H1 (cell line): ENCODE measurements around the gene ST6GALNAC3. TPM values are rescaled to one million over a fixed set of nuclear protein-coding genes. Genes with fewer than 3 reads are reported as not detected.

Source experiments
- CTCF ChIA-PET: fragments of 300-600 bp; sonication (Branson Sonifier 250); formaldehyde crosslinking; loops from one replicate; lab custom pipeline; 2021; ENCODE audit not compliant: partially characterized antibody; lab: Charles Lee
- POLR2A ChIA-PET: fragments of 300-600 bp; sonication (Branson Sonifier 250); formaldehyde crosslinking; loops from one replicate; lab custom pipeline; 2021; ENCODE audit warnings: inconsistent platforms; ENCODE audit not compliant: partially characterized antibody; lab: Charles Lee
- DNase-seq, 2 experiments: peaks; one replicate each; pipeline versions ENCODE4 v3.0.0 to v3.0.0-alpha.2; 2010 to 2022; ENCODE audit warnings: low spot score in 2 of 2, low read depth in 1 of 2, mixed read lengths in 1 of 2
- FAIRE-seq: peaks from 2 replicates; lab custom pipeline; 2011; peaks lifted over from hg19 to GRCh38; lab: Jason Lieb, UNC
- H2AFZ ChIP-seq: 2 replicates; pipeline ENCODE4 v1.8.1; 2012; ENCODE audit warnings: low read length, inconsistent platforms
- H2AK5ac ChIP-seq: 2 replicates; pipeline ENCODE4 v1.6.1; 2013; ENCODE audit warnings: low read depth, low read length
- H2BK120ac ChIP-seq: replicated peaks from 2 replicates; pipeline ENCODE3; 2013; ENCODE audit warnings: low read depth, low read length, inconsistent platforms
- H2BK12ac ChIP-seq: 2 replicates; pipeline ENCODE4 v1.6.1; 2013; ENCODE audit warnings: low read depth, low read length
- H2BK15ac ChIP-seq: 2 replicates; pipeline ENCODE4 v1.6.1; 2013; ENCODE audit warnings: low read length
- H2BK20ac ChIP-seq: 2 replicates; pipeline ENCODE4 v1.6.1; 2013; ENCODE audit warnings: low read length
- H2BK5ac ChIP-seq: 2 replicates; pipeline ENCODE4 v1.6.1; 2013; ENCODE audit warnings: low read depth, low read length
- H3K14ac ChIP-seq: 2 replicates; pipeline ENCODE4 v1.6.1; 2013; ENCODE audit warnings: inconsistent platforms; ENCODE audit not compliant: insufficient read length
- H3K18ac ChIP-seq: 2 replicates; pipeline ENCODE4 v1.6.1; 2013; ENCODE audit warnings: low read length; ENCODE audit errors: extremely low read depth
- H3K23ac ChIP-seq: 2 replicates; pipeline ENCODE4 v1.6.1; 2013; ENCODE audit warnings: inconsistent platforms; ENCODE audit not compliant: insufficient read length
- H3K23me2 ChIP-seq: 2 replicates; pipeline ENCODE4 v1.6.1; 2013; ENCODE audit warnings: low read depth, low read length
- H3K27ac ChIP-seq: 2 replicates; pipeline ENCODE4 v1.6.1; 2011; ENCODE audit warnings: low read depth, low read length, inconsistent platforms
- H3K27me3 ChIP-seq, 4 experiments: replicated peaks in 1 of 4; 1 replicate in 1 of 4; 2 replicates in 3 of 4; pipeline versions ENCODE4 v1.6.1 to v1.8.1; 2011 to 2013; ENCODE audit warnings: low read length in 3 of 4, mild to moderate bottlenecking in 3 of 4, inconsistent platforms in 2 of 4, mixed read lengths in 2 of 4, moderate library complexity in 1 of 4; ENCODE audit not compliant: control insufficient read depth in 3 of 4, insufficient read depth in 3 of 4; ENCODE audit errors: extremely low read depth in 1 of 4
- H3K36me3 ChIP-seq, 4 experiments: 2 replicates each; pipeline versions ENCODE4 v1.6.1 to v1.8.1; 2011 to 2013; ENCODE audit warnings: mild to moderate bottlenecking in 4 of 4, low read length in 3 of 4, moderate library complexity in 2 of 4, control low read depth in 1 of 4, inconsistent platforms in 1 of 4; ENCODE audit not compliant: insufficient read depth in 4 of 4, control insufficient read depth in 2 of 4
- H3K4ac ChIP-seq: replicated peaks from 2 replicates; pipeline ENCODE3; 2013; ENCODE audit warnings: low read length, low read depth, mixed read lengths, inconsistent platforms; ENCODE audit not compliant: insufficient read length
- H3K4me1 ChIP-seq, 4 experiments: replicated peaks in 1 of 4; 1 replicate in 1 of 4; 2 replicates in 3 of 4; pipeline versions ENCODE4 v1.6.1 to v1.8.1; 2011 to 2013; ENCODE audit warnings: low read length in 3 of 4, inconsistent platforms in 2 of 4, mixed read lengths in 1 of 4; ENCODE audit not compliant: insufficient read depth in 4 of 4, control insufficient read depth in 3 of 4
- H3K4me2 ChIP-seq, 2 experiments: 2 replicates each; pipeline versions ENCODE4 v1.6.1 to v1.8.1; 2011 to 2013; ENCODE audit warnings: low read depth in 2 of 2, low read length in 2 of 2, control low read depth in 1 of 2, inconsistent platforms in 1 of 2, mild to moderate bottlenecking in 1 of 2; ENCODE audit not compliant: insufficient read depth in 1 of 2
- H3K4me3 ChIP-seq, 4 experiments: fragments of 200-600, 300-600 bp in 1 of 4; sonication (generic), shearing (Covaris generic), sonication (Bioruptor Twin) in 1 of 4; 2 replicates each; pipeline versions ENCODE4 v1.5.1 to v1.8.1; 2011 to 2016; ENCODE audit warnings: low read length in 4 of 4, low read depth in 3 of 4, control low read depth in 2 of 4, inconsistent platforms in 2 of 4, mild to moderate bottlenecking in 2 of 4, mixed read lengths in 1 of 4, moderate library complexity in 1 of 4; ENCODE audit not compliant: insufficient read depth in 2 of 4; ENCODE audit errors: extremely low read depth in 1 of 4
- H3K56ac ChIP-seq: replicated peaks from 2 replicates; pipeline ENCODE3; 2013; ENCODE audit warnings: low read depth, mild to moderate bottlenecking, mixed read lengths, low read length, inconsistent platforms; ENCODE audit not compliant: insufficient read length
- H3K79me1 ChIP-seq: 2 replicates; pipeline ENCODE4 v1.6.1; 2013; ENCODE audit warnings: low read depth, low read length, control low read depth
- H3K79me2 ChIP-seq, 2 experiments: 2 replicates each; pipeline versions ENCODE4 v1.6.1 to v1.8.1; 2012 to 2013; ENCODE audit warnings: low read length in 2 of 2, mild to moderate bottlenecking in 2 of 2, inconsistent platforms in 1 of 2; ENCODE audit not compliant: insufficient read depth in 2 of 2, control insufficient read depth in 1 of 2
- H3K9ac ChIP-seq, 4 experiments: replicated peaks in 1 of 4; 1 replicate in 1 of 4; 2 replicates in 3 of 4; pipeline versions ENCODE4 v1.6.1 to v1.8.1; 2011 to 2013; ENCODE audit warnings: low read depth in 3 of 4, low read length in 3 of 4, control low read depth in 2 of 4, mild to moderate bottlenecking in 2 of 4, moderate library complexity in 2 of 4, inconsistent platforms in 1 of 4; ENCODE audit errors: extremely low read depth in 1 of 4
- H3K9me3 ChIP-seq, 2 experiments: 2 replicates each; pipeline versions ENCODE4 v1.6.1 to v1.8.1; 2012 to 2013; ENCODE audit warnings: mild to moderate bottlenecking in 2 of 2, moderate library complexity in 2 of 2, control low read depth in 1 of 2, inconsistent platforms in 1 of 2, low read depth in 1 of 2, low read length in 1 of 2, mixed read lengths in 1 of 2; ENCODE audit not compliant: insufficient read depth in 2 of 2
- H4K20me1 ChIP-seq, 2 experiments: replicated peaks in 1 of 2; 2 replicates each; pipeline versions ENCODE3 to v1.8.1; 2011 to 2013; ENCODE audit warnings: inconsistent platforms in 2 of 2, low read length in 2 of 2, mild to moderate bottlenecking in 1 of 2; ENCODE audit not compliant: insufficient read depth in 2 of 2, control insufficient read depth in 1 of 2
- H4K5ac ChIP-seq: 2 replicates; pipeline ENCODE4 v1.6.1; 2013; ENCODE audit warnings: low read length, low read depth, mixed read lengths, inconsistent platforms; ENCODE audit not compliant: insufficient read length
- H4K8ac ChIP-seq: 2 replicates; pipeline ENCODE4 v1.8.0; 2013; ENCODE audit warnings: mild to moderate bottlenecking, moderate library complexity, low read length, inconsistent platforms; ENCODE audit not compliant: insufficient read depth; ENCODE audit errors: extremely low read depth
- H4K91ac ChIP-seq: replicated peaks from 2 replicates; pipeline ENCODE3; 2013; ENCODE audit warnings: low read length, mixed read lengths, inconsistent platforms; ENCODE audit not compliant: insufficient read length
- CBX5 ChIP-seq: fragments of 300-800, 300-1000 bp; sonication (generic); IDR thresholded peaks from 2 replicates; pipeline ENCODE4 v1.7.1; 2016; ENCODE audit warnings: antibody characterized with exemption, low read length, low read depth
- CBX8 ChIP-seq: fragments of 300-800, 300-1000 bp; sonication (generic); IDR thresholded peaks from 2 replicates; pipeline ENCODE4 v1.7.1; 2016; ENCODE audit warnings: low read depth, low read length, borderline replicate concordance
- PHF8 ChIP-seq: fragments of 200-600 bp; sonication (generic); conservative IDR thresholded peaks from 2 replicates; pipeline ENCODE4 v1.7.1; 2012; ENCODE audit warnings: low read depth, mild to moderate bottlenecking, inconsistent platforms, low read length, moderate library complexity
- SP4 ChIP-seq: IDR thresholded peaks from 2 replicates; pipeline ENCODE4 v1.6.1; 2012; ENCODE audit warnings: low read length, inconsistent platforms
- ZNF274 ChIP-seq: IDR thresholded peaks from 2 replicates; pipeline ENCODE4 v1.7.0; 2012; ENCODE audit warnings: low read length, borderline replicate concordance; ENCODE audit errors: extremely low read depth
- WGBS, 2 experiments: shearing (Covaris generic) in 1 of 2; methylation state at CpG; one replicate each; pipeline versions ENCODE4 v1.1.6 to v1.1.7; 2013 to 2015; ENCODE audit warnings: low lambda C conversion rate in 2 of 2, mixed read lengths in 2 of 2, inconsistent platforms in 1 of 2, low coverage in 1 of 2, missing lambda C conversion rate in 1 of 2; ENCODE audit not compliant: insufficient replicate concordance in 2 of 2, insufficient coverage in 1 of 2, insufficient read length in 1 of 2; ENCODE audit errors: extremely low coverage in 1 of 2, missing lambda C conversion rate in 1 of 2; 5-methylcytosine and 5-hydroxymethylcytosine counted together
- polyA plus RNA-seq, 7 experiments: library from polyadenylated mRNA; depleted of rRNA in 3 of 7; stranded (reverse) in 5 of 7; unstranded in 2 of 7; fragments of >200 nt in 5 of 7; fragments of 200-250 nt in 2 of 7; gene quantifications; 1 replicate in 5 of 7; 2 replicates in 1 of 7; 4 replicates in 1 of 7; pipeline versions ENCODE4 v1.2.1 to v1.2.3, GENCODE V29; 2011 to 2013; ENCODE audit warnings: missing spikeins in 2 of 7, mixed read lengths in 2 of 7
- total RNA-seq: library from RNA; stranded (reverse); fragmentation: NEBNext Ultra II Directional; extraction: Animal tissue kit (Norgen Biotek cat#: 25700); gene quantifications from 2 replicates; pipeline ENCODE4 v1.2.1, GENCODE V29; 2021
- TF ChIP-seq, protein P1 (sequence below): IDR thresholded peaks from 2 replicates; pipeline ENCODE4 v1.6.1; 2011; ENCODE audit warnings: low read depth, mild to moderate bottlenecking, low read length; ENCODE audit not compliant: insufficient read depth

The ST6GALNAC3 gene
- total and polyA plus RNA-seq, 2 of the 8 experiments (the other 6 are each of a cell fraction or from before 2014, with no cell fraction given): 4.9 to 19.0 TPM

DNA sequence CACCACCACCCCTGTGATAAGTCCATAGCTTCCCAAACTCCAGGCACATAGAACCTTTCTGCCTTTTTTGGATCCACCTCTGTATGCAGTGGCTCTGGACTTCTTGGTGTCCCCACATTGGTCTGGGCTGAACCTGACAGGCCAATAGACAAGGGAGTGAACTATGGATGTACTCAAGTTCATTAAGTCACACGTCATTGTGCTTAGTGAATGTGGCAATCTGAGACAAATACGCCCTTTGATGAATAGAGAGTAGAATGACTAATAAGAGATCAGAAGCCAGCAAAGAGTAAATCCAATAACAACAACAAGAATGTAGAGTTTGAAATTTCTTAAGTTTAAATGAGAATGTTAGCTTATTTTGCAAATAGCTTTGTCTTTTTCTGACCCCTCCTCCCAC is 114.8 kb downstream of the ST6GALNAC3 start:
- Histone ChIP-seq H2BK5ac (no peak overlapping the region), H3K79me2 (no peaks in the 10 kb centered on the region), H3K27ac (no peak overlapping the region), H3K23me2 (no peaks in the 10 kb centered on the region), H3K9me3 (no peaks in the 10 kb centered on the region), H4K5ac (no peak overlapping the region), H3K4me3 (no peak overlapping the region), H2BK20ac (no peak overlapping the region), H3K14ac (no peak overlapping the region), H2BK15ac (no peak overlapping the region), H2BK120ac (no peak overlapping the region), H4K20me1 (no peaks in the 10 kb centered on the region), H2AFZ (no peak overlapping the region), H3K36me3 (no peaks in the 10 kb centered on the region), H3K79me1 (no peaks in the 10 kb centered on the region), H3K23ac (no peak overlapping the region), H3K9ac (no peak overlapping the region), H3K4me1 (no peaks in the 10 kb centered on the region), H3K4ac (no peak overlapping the region), H3K4me2 (no peak overlapping the region), H4K91ac (no peak overlapping the region), H2AK5ac (no peak overlapping the region), H3K56ac (no peak overlapping the region), H3K27me3 (no peaks in the 10 kb centered on the region; a peak in 1 of 7 replicates), H4K8ac (no peak overlapping the region), H3K18ac (no peak overlapping the region), H2BK12ac (no peak overlapping the region)
- ChIA-PET CTCF (interaction anchor here (0.9 to 1.5 kb wide), 2 partner anchors 35 to 128 kb away, joined by 3 read pairs; no protein-coding TSS in a partner anchor), POLR2A (no interaction called here)
- no peak for FAIRE-seq
- 79% methylated on average over 2 of the region's 2 CpGs; no CpG with 5 or more reads in 1 of the 2 experiments for WGBS, 2 experiments
- TF ChIP-seq CBX8 (no peak), CBX5 (no peak), ZNF274 (no peak), SP4 (no peak), PHF8 (no peak)
- TF ChIP-seq, protein P1, sequence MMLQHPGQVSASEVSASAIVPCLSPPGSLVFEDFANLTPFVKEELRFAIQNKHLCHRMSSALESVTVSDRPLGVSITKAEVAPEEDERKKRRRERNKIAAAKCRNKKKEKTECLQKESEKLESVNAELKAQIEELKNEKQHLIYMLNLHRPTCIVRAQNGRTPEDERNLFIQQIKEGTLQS: no peak
- DNase-seq: no peak
